K562 (cell line): ENCODE data around the gene ZC3H10. TPM values are rescaled to one million over a fixed set of nuclear protein-coding genes. Genes with fewer than 3 reads are reported as not detected.

Source experiments
- CBFA2T2 ChIP-seq: fragments of 450-650 bp; conservative IDR thresholded peaks from 2 replicates; pipeline ENCODE4 v1.6.1; 2017; ENCODE audit warnings: mild to moderate bottlenecking
- CHAMP1 ChIP-seq: fragments of 450-650 bp; IDR thresholded peaks from 2 replicates; pipeline ENCODE4 v1.6.1; 2016; ENCODE audit warnings: mild to moderate bottlenecking
- EP300 ChIP-seq: IDR thresholded peaks from 2 replicates; pipeline ENCODE4 v1.6.1; 2012; ENCODE audit warnings: low read length, improper control_type of control experiment
- EWSR1 ChIP-seq: fragments of 450-650 bp; IDR thresholded peaks from 2 replicates; pipeline ENCODE4 v1.6.1; 2018; ENCODE audit warnings: borderline replicate concordance, mild to moderate bottlenecking, low read depth, moderate library complexity; ENCODE audit not compliant: partially characterized antibody
- GATAD2B ChIP-seq: fragments of 450-650 bp; IDR thresholded peaks from 2 replicates; pipeline ENCODE4 v1.6.1; 2017; ENCODE audit warnings: mild to moderate bottlenecking, borderline replicate concordance
- PRDM10 ChIP-seq: fragments of 450-650 bp; IDR thresholded peaks from 2 replicates; pipeline ENCODE4 v1.6.1; 2018; ENCODE audit not compliant: partially characterized antibody
- RBM15 ChIP-seq: fragments of 200-400 bp; formaldehyde crosslinking; IDR thresholded peaks from 2 replicates; pipeline ENCODE4 v1.6.1; 2018; ENCODE audit warnings: mild to moderate bottlenecking, low read length, moderate library complexity; ENCODE audit not compliant: insufficient read depth
- RBM22 ChIP-seq: fragments of 200-400 bp; formaldehyde crosslinking; IDR thresholded peaks from 2 replicates; pipeline ENCODE4 v1.6.1; 2018; ENCODE audit warnings: low read length, low read depth; ENCODE audit not compliant: poor library complexity, severe bottlenecking
- SAFB ChIP-seq: fragments of 200-400 bp; formaldehyde crosslinking; IDR thresholded peaks from 2 replicates; pipeline ENCODE4 v1.6.1; 2017; ENCODE audit warnings: low read depth, low read length, borderline replicate concordance
- SIX5 ChIP-seq, 2 experiments: IDR thresholded peaks; 2 replicates each; pipeline ENCODE4 v1.6.1; 2011; ENCODE audit warnings: low read length in 2 of 2, borderline replicate concordance in 1 of 2, low read depth in 1 of 2, mild to moderate bottlenecking in 1 of 2, moderate library complexity in 1 of 2; ENCODE audit not compliant: insufficient read depth in 1 of 2
- XRCC3 ChIP-seq: fragments of 450-650 bp; IDR thresholded peaks from 2 replicates; pipeline ENCODE4 v1.6.1; 2017; ENCODE audit warnings: mild to moderate bottlenecking, moderate library complexity
- ZBTB11 ChIP-seq, 3 experiments: fragments of 200-800 bp in 1 of 3; fragments of 250-450 bp in 1 of 3; fragments of 450-650 bp in 1 of 3; sonication (Bioruptor Pico) in 1 of 3; sonication (Bioruptor generic) in 1 of 3; formaldehyde crosslinking in 1 of 3; IDR thresholded peaks; 2 replicates each; pipeline versions ENCODE4 v1.6.1 to v1.8.0; 2016 to 2022; ENCODE audit warnings: mild to moderate bottlenecking in 2 of 3, missing genetic modification characterization in 2 of 3, missing compliant biosample characterization in 1 of 3, moderate library complexity in 1 of 3
- ZNF140 ChIP-seq: fragments of 250-450 bp; sonication (Bioruptor Pico); IDR thresholded peaks from 2 replicates; pipeline ENCODE4 v1.8.0; 2021; ENCODE audit warnings: moderate library complexity, mild to moderate bottlenecking, inconsistent platforms
- ZNF280B ChIP-seq: fragments of 250-450 bp; sonication (Bioruptor Pico); IDR thresholded peaks from 2 replicates; pipeline ENCODE4 v1.5.1; 2021; ENCODE audit warnings: mild to moderate bottlenecking
- ZNF75A ChIP-seq: fragments of 450-650 bp; formaldehyde crosslinking; IDR thresholded peaks from 2 replicates; pipeline ENCODE4 v1.4.0; 2020; ENCODE audit warnings: mild to moderate bottlenecking
- polyA plus RNA-seq, 8 experiments: library from polyadenylated mRNA; depleted of rRNA in 4 of 8; stranded (reverse) in 5 of 8; unstranded in 3 of 8; fragments of >200 nt; fragmentation: Nextera tagmentation in 2 of 8; fragmentation: Illumina TruSeq in 1 of 8; extraction: Ambion mirVana in 2 of 8; extraction: Trizol in 1 of 8; gene quantifications; 2 replicates each; pipeline versions ENCODE4 v1.2.1 to v1.2.3, GENCODE V29; 2011 to 2014; ENCODE audit warnings: inconsistent platforms in 1 of 8, missing spikeins in 1 of 8
- total RNA-seq, 7 experiments: library from RNA; depleted of rRNA in 6 of 7; stranded (reverse); fragments of >200 nt in 6 of 7; fragmentation: Illumina TruSeq in 2 of 7; extraction: Trizol in 2 of 7; gene quantifications; 2 replicates each; pipeline versions ENCODE4 v1.2.1 to v1.2.3, GENCODE V29; 2011 to 2021; ENCODE audit warnings: low replicate concordance in 1 of 7

ZC3H10 gene
- total and polyA plus RNA-seq, 9 of the 15 experiments (the other 6 are each of a cell fraction or from before 2014, with no cell fraction given): 0.31 to 4.1 (median 1.6) TPM

GRCh38 chr12:56152132-56152755 lies 34.2 kb downstream of the ZC3H10 start, which contains the start of gene MYL6B (continued):
- peak in 1 of 3 experiments; percentile 65; a peak in 2 of 6 replicates for TF ChIP-seq ZBTB11 (CRISPR knock-in tag; IDR thresholded peaks at IDR 0.05)
- peak; percentile 52; the same call in 1 of the 2 replicates for TF ChIP-seq GATAD2B
- TF ChIP-seq CHAMP1: no peak
- TF ChIP-seq ZNF280B (CRISPR knock-in tag): no peak
- no peak for TF ChIP-seq CBFA2T2
- TF ChIP-seq SIX5 (IDR thresholded peaks at IDR 0.05; ENCODE audit: borderline replicate concordance in 1 of 2, insufficient read depth in 1 of 2, low read depth in 1 of 2, low read length in 2 of 2): peak; percentile 71 to 75; a peak in 3 of 4 replicates
- no peak for TF ChIP-seq RBM15
- TF ChIP-seq PRDM10: no peak
- no peak for TF ChIP-seq EWSR1
- no peak for TF ChIP-seq RBM22
- TF ChIP-seq XRCC3: no peak
- TF ChIP-seq ZNF140 (CRISPR knock-in tag): no peak
- peak; percentile 69; the same call in 1 of the 2 replicates for TF ChIP-seq EP300
- no peak for TF ChIP-seq SAFB
- TF ChIP-seq ZNF75A: 0 out of 2 replicates have a peak, but pooled peaks have one; percentile 8
